Measurements from ENCODE around the gene GOLM1. TPM values are rescaled to one million over a fixed set of nuclear protein-coding genes. Genes with fewer than 3 reads are reported as not detected.

The GOLM1 gene
- total RNA-seq, 2 donors from 2014 or later: 337 to 393 TPM

DNA sequence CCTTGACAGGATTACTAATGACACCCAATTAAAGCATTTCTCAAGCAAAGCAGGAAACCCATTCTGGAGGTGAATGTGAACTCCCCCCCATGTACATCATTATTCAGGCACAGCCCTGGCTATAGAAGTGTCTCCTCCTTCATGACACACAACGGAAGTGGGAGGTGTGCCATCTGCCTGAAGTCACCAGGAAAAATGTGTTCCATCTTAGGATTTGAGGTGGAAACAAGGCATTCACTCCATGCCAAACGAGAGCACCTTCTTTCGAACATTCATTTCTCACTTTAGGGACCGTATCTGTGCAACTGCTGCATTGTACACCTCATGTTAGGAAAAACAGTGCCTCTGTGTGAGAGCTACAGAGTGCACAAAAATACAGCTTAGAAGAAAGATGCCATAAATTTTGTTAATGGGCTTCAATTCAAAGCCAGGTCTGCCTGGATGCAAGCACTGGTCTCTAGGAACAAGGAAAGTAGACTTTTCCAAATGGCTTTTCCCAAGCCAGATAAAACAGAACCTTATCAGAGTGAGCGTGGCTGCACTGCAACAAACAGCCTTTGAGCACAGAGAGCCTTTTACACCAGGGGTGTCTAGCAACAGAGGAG, 19.4 kb downstream of the GOLM1 start:
- no peaks in the 10 kb centered on the region for H3K9me3 ChIP-seq
- no peaks in the 10 kb centered on the region for H3K36me3 ChIP-seq
- H3K9ac ChIP-seq (ENCODE audit: low read depth in 2 of 2, low read length in 2 of 2): no peak overlapping the region
- intact Hi-C loops (cut with DNase I): no loop called here
- no peak for DNase-seq
- no peak overlapping the region for H3K27ac ChIP-seq
- H3K4me1 ChIP-seq: no peaks in the 10 kb centered on the region
- no peaks in the 10 kb centered on the region for H3K27me3 ChIP-seq
- H3K4me3 ChIP-seq: no peak overlapping the region
- TF ChIP-seq, protein P1, sequence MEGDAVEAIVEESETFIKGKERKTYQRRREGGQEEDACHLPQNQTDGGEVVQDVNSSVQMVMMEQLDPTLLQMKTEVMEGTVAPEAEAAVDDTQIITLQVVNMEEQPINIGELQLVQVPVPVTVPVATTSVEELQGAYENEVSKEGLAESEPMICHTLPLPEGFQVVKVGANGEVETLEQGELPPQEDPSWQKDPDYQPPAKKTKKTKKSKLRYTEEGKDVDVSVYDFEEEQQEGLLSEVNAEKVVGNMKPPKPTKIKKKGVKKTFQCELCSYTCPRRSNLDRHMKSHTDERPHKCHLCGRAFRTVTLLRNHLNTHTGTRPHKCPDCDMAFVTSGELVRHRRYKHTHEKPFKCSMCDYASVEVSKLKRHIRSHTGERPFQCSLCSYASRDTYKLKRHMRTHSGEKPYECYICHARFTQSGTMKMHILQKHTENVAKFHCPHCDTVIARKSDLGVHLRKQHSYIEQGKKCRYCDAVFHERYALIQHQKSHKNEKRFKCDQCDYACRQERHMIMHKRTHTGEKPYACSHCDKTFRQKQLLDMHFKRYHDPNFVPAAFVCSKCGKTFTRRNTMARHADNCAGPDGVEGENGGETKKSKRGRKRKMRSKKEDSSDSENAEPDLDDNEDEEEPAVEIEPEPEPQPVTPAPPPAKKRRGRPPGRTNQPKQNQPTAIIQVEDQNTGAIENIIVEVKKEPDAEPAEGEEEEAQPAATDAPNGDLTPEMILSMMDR (IDR thresholded peaks at IDR 0.05): no peak

DNA sequence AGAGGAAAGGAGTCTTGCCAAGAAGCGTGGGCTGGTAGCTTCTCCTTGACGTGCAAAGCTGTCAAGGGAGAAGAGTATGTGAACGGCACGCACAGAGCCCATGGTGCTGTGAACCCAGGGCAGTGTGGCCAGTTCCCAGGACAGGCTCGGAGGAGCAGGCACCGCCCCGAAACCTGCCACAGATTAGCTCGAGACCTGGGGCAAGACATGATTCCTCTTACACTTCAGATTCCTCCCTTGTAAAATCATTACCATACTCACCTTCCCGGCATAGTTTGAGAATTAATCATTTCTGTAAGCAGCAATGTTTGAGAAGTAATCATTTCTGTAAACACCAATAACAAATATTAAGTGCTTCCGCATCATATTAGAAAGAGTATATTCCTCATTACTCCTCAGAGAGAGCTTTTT, 19.9 kb downstream of the GOLM1 start:
- no peaks in the 10 kb centered on the region for H3K9me3 ChIP-seq
- H3K9ac ChIP-seq (ENCODE audit: low read depth in 2 of 2, low read length in 2 of 2): no peak overlapping the region
- H3K4me1 ChIP-seq: no peaks in the 10 kb centered on the region
- H3K4me3 ChIP-seq: no peak overlapping the region
- no peaks in the 10 kb centered on the region for H3K27me3 ChIP-seq
- intact Hi-C loops (cut with DNase I): no loop called here
- H3K27ac ChIP-seq: no peak overlapping the region
- no peaks in the 10 kb centered on the region for H3K36me3 ChIP-seq
- no peak for DNase-seq
- TF ChIP-seq, protein P1 (IDR thresholded peaks at IDR 0.05): no peak

DNA sequence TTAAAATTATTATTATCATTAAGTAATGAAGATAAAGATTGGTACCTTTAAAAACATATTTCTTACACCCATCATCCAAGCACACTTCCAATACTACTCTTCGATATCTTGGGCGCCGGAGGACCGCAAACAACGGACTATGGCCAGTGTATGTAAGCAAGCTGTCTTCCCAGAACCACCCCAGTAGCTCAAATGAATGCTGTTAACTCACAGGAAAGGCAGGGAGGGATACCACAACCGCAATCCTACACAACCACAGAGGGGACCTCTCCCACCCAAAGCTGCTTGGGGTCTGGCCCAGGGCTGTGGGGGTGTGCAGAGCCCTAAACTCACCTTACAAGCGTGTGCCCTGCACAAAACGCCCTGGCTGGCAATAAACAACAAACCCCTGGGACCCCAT, 20.6 kb downstream of the GOLM1 start:
- H3K4me1 ChIP-seq: no peaks in the 10 kb centered on the region
- no peaks in the 10 kb centered on the region for H3K36me3 ChIP-seq
- no peaks in the 10 kb centered on the region for H3K9me3 ChIP-seq
- intact Hi-C loops (cut with DNase I): no loop called here
- no peak overlapping the region for H3K27ac ChIP-seq
- H3K9ac ChIP-seq (ENCODE audit: low read depth in 2 of 2, low read length in 2 of 2): no peak overlapping the region
- no peak for DNase-seq
- H3K27me3 ChIP-seq: no peaks in the 10 kb centered on the region
- TF ChIP-seq, protein P1 (IDR thresholded peaks at IDR 0.05): no peak
- no peak overlapping the region for H3K4me3 ChIP-seq

DNA sequence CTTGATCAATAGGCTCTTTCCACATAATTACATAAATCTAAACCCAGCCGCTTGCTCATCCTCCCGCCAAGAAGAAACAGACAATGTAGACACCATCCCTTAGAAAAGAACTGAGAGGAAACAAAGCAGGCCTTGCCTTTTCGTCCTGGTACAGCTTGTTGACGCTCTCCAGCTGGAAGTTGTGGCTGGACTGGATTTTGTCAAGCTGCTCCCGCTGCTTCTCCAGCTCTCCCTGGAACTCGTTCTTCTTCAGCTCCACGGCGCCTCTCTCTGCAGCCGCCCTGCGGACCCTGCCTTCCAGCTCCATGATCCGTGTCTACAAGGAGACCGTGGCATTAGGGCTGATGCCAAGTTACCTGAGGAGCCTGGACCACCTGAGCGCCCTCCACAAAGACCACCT, 22.1 kb downstream of the GOLM1 start:
- Histone ChIP-seq H3K9ac (ENCODE audit: low read depth in 2 of 2, low read length in 2 of 2) (no peak overlapping the region), H3K4me1 (no peaks in the 10 kb centered on the region), H3K36me3 (no peaks in the 10 kb centered on the region), H3K4me3 (no peak overlapping the region), H3K27ac (no peak overlapping the region), H3K9me3 (no peaks in the 10 kb centered on the region), H3K27me3 (no peaks in the 10 kb centered on the region)
- no peak for DNase-seq
- TF ChIP-seq, protein P1 (IDR thresholded peaks at IDR 0.05): no peak
- intact Hi-C loops (cut with DNase I): no loop called here

DNA sequence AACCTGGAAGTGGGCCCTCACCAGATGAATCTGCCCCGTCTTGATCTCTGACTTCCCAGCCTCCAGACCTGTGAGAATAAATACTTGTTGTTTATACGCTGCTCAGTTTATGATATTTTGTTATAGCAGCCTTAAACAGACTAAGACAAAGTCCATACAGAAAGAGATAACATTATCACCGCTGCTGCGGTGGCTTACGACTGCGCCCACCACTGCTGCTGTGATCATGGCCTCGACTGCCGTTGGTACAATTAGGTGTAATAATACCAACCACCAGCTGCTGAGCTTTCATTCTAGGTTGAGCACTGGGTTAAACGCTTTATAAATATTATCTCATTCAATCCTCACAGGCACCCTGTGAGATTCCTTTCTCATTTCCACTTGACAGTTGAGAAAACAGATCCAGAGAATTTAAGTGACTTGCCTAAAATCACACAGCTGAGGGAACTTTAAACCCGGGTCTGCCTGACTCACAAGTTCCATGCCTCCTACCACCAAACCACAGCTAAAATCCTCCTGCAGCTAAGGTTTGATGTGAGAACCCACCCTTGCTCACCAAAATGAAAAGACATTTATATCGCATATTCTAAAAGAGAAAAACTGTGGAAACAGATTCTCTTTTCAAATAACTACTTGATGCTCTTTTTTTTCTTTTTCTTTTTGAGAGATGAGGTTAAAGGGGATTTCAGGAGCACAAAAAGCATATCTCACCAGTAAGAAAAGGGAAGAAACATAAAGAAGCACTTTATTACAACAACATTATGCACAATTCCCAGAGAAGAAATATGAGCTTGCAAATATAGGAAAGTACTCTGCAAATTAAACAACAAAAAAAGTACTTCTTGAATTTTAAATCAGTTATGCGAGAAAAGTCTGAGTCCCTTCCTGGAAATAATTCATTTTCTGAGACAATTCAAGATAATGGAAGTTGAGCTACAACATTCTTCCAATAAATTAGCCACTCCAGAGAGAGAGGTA, 23.9 kb downstream of the GOLM1 start:
- Histone ChIP-seq H3K27me3 (no peaks in the 10 kb centered on the region), H3K9ac (ENCODE audit: low read depth in 2 of 2, low read length in 2 of 2) (no peak overlapping the region), H3K4me3 (no peak overlapping the region), H3K9me3 (no peaks in the 10 kb centered on the region), H3K27ac (no peak overlapping the region), H3K4me1 (no peaks in the 10 kb centered on the region), H3K36me3 (no peaks in the 10 kb centered on the region)
- DNase-seq: no peak
- intact Hi-C loops (cut with DNase I): no loop called here
- TF ChIP-seq, protein P1 (IDR thresholded peaks at IDR 0.05): no peak

All from colonic mucosa (tissue), 4 donors.